Measurements from ENCODE around the gene PPM1B.
"Not testable (repeated sequence)": the region's sequence is repeated elsewhere in the genome, so short reads cannot be mapped to it uniquely, and the experiment has no call there.

PPM1B gene

GRCh38 chr2:44201648-44202165 is 33.0 kb downstream of the PPM1B start:
- no peak for DNase-seq (ENCODE audit: low spot score)

DNA sequence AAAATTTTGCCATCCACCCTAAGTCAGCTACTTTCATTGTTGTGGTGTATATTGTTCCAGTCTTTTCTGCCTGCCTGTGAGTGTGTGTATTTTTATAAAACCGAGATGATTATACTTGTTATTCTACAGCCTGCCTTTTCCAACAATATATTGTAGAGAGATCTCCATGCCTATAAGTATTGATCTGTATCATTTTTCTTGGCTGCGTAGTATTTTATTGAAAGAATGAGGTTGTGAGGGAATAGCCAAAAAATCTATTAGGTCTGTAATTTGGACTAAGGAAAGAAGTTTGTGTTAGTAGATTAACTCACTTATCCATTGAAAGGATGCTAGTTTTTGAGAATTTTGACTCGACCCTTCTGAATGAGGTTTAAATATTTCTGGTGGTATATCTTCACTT is 34.9 kb downstream of the PPM1B start:
- no peak for DNase-seq (ENCODE audit: low spot score)

GRCh38 chr2:44205169-44205568 is 36.5 kb downstream of the PPM1B start:
- no peak for DNase-seq (ENCODE audit: low spot score)

DNA sequence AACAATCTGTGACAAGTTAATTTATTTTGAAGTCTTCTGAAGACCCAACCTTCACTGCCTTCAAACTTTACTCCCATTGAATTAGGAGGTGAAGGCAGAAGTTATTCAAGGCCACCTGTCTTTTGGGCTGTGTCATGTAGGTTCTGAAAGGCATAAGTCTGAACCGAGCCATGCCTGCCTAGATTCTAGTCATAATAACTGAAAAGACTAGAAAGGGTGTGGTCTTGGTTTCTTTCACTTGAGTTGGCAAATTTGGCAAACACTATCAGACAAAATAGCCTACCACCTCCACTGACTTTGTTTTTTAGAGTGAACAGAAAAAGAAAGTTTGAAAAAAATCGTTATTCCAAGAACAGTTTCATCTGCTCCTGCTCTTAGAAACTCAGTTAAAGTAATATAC is 38.4 kb downstream of the PPM1B start:
- no peak for DNase-seq (ENCODE audit: low spot score)

DNA sequence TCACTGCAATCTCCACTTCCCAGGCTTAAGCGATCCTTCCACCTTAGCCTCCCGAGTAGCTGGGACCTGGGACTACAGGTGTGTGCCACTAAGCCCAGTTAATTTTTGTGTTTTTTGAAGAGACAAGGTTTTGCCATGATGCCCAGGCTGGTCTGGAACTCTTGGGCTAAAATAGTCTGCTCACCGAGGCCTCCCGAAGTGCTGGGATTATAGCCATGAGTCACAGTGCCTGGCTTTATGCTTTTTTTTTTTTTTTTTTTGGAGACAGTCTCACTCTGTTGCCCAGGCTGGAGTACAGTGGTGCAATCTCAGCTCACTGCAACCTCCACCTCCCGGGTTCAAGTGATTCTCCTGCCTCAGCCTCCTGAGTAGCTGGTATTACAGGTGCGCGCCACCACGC is 39.0 kb downstream of the PPM1B start:
- not testable (repeated sequence) for DNase-seq (ENCODE audit: low spot score)

DNA sequence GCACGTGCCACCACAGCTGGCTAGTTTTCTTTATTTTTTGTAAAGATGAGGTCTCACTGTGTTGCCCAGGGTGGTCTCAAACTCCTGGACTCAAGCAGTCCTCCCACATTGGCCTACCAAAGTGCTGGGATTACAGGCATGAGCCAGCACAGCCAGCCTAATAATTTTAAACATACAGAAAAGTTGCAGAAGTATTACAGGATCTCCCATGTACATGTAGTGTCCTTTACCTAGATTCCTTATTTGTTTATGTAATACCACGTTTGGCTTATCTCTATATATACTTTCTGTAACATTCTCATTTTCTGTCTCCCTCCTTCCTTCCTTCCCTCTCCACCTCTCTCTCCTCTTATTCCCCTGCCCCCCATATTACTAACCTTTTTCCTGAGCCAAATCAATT is 41.7 kb downstream of the PPM1B start:
- no peak for DNase-seq (ENCODE audit: low spot score)

GRCh38 chr2:44211183-44211582 is 42.5 kb downstream of the PPM1B start:
- no peak for DNase-seq (ENCODE audit: low spot score)

DNA sequence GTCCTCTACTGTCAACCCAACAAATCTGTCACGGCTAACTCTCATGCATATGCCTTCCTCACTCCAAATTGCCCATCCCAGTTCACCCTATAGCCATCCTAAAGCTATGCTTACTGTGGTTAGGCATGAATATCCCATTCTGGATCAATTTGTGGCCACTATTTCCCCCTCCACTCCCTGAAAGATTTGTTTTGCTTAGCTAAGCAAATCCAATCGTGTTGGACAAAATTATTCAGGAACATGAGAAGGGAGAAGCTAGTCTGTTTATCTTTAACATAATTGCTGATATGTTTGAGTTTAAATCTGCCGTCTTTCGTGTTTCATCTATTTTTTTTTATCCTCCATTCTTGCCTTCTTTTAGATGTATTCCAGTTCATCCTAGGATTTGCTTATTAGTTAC is 43.6 kb downstream of the PPM1B start:
- no peak for DNase-seq (ENCODE audit: low spot score)

- no peak for DNase-seq (ENCODE audit: low spot score)
Observed at GRCh38 chr2:44215827-44216226, 47.2 kb downstream of the PPM1B start.

- DNase-seq (ENCODE audit: low spot score), result no peak
Observed at GRCh38 chr2:44218771-44219170, 50.1 kb downstream of the PPM1B start.

GRCh38 chr2:44226753-44227152 is 58.1 kb downstream of the PPM1B start:
- no peak for DNase-seq (ENCODE audit: low spot score)

- no peak for DNase-seq (ENCODE audit: low spot score)
Observed at GRCh38 chr2:44230378-44230777, 61.7 kb downstream of the PPM1B start.

DNA sequence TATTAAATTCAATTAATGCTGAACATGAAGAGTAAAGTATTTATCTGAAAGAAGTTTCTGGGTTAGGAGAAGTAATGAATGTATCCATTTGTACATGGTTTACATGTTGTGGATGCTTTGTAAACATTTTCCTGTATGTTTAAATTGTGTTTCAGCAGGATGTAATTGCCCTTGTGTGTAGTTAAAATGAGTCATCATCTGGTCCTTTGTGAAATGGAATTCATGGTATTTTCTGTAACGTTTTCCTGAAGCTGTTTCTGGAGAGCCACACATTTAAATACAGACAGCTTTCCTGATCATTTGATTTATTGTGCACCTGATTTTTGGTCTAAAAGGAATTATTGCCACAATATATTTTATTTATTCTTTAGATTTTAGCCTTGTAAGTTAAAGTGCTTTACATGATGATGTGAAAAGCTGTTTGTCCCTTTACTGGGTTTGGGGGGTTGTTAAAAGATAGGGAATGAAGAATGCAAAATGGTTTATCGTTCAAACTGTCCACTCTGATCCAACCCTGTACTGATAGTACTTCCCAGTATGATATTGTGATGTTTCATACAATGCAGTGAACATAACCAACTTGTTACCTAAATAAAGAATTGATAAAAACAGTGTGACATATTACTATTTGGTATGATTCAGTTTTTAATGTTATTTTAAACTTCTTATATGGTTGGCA is 64.9 kb downstream of the PPM1B start:
- DNase-seq (ENCODE audit: low spot score), result no peak

DNA sequence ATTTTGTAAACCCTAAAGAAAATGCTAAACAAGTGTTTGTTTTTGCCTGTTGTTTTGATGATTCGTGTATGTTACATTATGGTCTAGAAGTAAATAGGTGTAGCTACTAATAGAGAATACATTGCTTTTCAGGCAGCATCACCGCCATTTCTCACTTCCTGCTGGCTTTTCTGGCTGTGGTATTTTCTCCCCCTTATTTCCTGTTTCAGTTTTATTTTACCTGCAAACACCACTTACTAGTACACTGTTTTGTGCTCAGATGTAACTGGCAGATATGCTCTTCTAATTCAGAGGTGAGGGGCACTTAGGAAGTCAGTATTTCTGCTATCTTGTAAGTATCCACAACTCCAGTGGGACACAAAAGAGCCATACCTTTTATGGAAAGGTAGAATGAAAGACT is 68.5 kb downstream of the PPM1B start:
- no peak for DNase-seq (ENCODE audit: low spot score)

DNA sequence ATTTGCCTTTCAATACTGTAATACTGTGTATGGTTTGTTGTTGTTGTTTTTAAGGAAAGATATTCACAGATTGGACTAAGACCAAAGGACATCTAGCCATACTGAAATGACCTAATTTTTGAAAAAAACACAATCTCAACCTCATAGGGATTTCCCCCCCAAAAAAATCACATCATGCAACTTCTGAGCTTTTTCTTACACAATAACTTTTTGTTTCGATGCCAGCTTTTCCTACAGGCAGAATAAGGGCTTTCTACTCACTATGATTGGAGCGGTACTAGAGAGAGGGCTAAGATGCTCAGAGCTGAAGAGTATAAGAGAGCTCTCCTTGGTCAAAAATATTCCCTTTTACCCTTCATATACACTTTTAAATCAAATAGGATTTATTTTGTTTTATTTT is 74.2 kb downstream of the PPM1B start:
- DNase-seq (ENCODE audit: low spot score), result no peak

- DNase-seq (ENCODE audit: low spot score), result peak; percentile 79
Observed at GRCh38 chr2:44244135-44244871, 75.6 kb downstream of the PPM1B start.

DNA sequence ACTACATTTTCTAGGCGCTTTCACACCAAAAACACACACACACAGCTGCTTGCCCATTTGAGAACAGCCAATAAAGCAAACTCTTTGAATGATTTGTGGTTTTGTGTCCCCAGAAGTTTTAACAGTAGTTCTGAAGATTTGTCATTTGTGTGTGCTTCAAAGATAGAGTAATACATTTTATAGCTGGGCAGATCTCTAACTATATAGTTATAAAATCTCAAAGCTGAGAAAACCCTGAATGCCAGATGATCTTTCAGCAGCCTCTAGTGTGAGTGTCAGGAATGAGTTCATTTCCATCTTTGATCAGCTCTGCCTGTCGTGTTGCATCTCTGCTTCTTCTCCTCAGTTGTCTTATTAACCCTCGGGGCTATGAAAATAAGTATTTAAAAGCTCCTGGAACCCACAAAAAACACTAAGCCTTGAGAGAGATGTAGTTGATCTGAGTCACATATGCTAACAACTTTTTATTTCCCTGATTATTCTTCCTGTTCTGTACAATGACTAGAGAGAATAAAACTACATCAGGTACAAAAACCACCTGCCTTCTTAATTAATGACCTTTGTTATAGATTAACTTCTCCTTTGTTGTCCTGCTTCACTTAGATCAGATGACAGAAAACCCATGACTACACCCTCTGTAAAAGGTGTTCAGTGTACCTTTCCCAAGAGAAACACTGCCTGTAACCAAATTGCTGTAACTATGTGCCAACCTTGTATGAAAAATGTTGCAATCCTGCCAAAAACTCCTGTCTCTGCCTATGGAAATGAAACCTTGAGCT is 76.6 kb downstream of the PPM1B start:
- DNase-seq (ENCODE audit: low spot score), result no peak

- no peak for DNase-seq (ENCODE audit: low spot score)
Observed at GRCh38 chr2:44246436-44246835, 77.8 kb downstream of the PPM1B start.

DNA sequence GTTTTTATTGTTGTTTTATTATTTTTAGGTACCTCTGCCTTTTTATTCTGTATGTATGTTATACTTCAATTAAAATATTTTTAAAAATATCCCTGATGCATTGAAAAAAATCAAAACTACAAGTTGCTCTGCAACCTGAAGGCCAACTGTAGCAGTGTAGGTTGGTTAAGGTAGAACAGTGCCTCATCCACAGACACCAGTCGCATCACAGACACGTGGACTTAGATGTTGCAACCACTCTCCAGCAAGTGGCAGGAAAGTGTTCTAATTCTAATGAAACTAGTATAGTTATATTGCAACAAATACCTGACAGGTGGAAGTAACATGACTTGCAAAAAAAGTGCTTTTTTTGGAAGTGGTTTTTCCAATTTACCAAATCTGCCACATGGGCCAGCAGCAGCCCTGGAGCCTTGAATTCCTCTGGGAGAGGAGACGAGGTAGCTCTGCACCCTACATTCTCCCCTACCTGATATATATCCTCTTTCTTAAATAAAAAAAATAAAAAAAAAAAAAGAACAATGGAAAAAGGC is 78.2 kb downstream of the PPM1B start:
- DNase-seq (ENCODE audit: low spot score), result no peak

DNA sequence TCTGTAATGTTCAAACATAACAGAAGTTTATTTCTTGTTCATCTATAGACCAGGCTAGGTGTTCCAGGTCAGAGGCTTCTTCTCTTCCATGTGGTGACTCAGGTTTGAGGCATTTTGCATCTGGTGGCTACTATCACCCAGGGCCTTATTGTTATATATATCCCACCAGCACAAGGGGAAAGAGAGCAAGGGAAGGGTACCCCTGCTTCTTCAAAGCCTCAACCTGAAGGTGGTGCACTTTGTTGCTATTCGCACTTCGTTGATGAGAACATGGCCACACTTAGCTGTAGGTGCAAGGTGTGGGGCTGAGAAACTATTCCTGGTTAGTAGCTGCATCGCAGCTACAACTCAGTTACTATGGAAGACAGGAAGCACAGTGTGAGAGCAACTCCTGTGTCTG is 79.2 kb downstream of the PPM1B start:
- no peak for DNase-seq (ENCODE audit: low spot score)

GRCh38 chr2:44249269-44249668 is 80.6 kb downstream of the PPM1B start:
- DNase-seq (ENCODE audit: low spot score), result not testable (repeated sequence)

DNA sequence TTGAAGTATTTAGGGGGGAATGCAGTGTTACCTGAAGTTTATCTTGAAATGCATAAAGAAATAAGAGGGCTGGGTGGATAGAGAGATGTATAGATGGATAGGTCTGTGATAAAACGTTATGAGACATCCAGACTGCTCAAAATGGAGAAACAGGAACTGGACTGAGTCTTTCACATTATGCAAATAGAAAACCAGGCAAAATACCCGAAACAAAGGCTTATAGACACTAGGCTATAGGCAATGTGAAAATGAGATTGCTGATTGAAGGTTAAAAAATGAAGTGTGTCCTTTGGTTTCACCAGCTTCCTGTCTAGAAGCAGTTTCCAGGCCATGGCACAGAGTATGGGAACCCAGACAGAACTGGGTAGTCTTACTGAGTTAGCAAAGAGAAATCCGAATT is 81.7 kb downstream of the PPM1B start:
- DNase-seq (ENCODE audit: low spot score), result no peak

DNA sequence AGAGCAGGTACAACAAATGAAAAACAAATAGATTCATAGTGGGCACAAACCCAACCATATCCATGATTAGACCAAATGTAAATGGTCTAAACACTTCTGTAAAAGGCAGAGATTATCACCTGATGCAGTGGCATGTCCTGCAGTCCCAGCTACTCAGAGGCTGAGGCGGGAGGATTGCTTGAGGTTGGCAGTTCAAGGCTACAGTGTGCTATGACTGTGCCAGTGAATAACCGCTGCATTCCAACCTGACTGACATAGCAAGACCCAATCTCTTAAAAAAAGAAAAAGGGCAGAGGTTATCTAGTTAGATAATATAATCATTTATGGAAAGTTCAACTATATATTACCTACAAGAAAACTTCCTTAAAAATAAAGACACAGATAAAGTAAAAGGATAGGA is 85.3 kb downstream of the PPM1B start:
- no peak for DNase-seq (ENCODE audit: low spot score)
